Progenitor cell of endocrine pancreas (in vitro differentiated cells): ENCODE data around the gene MOB3B. TPM values are rescaled to one million over a fixed set of nuclear protein-coding genes. Genes with fewer than 3 reads are reported as not detected.

ENCODE experiments used
- DNase-seq: peaks from one replicate; pipeline ENCODE4 v3.0.0; 2021; ENCODE audit warnings: low spot score; ENCODE audit not compliant: unreplicated experiment
- H3K27ac Mint-ChIP-seq: 2 replicates; pipeline ENCODE4 v1.8.0; 2021; ENCODE audit warnings: mild to moderate bottlenecking, moderate library complexity, mixed read lengths
- H3K27me3 Mint-ChIP-seq: 2 replicates; pipeline ENCODE4 v1.8.0; 2021; ENCODE audit warnings: mixed read lengths
- H3K36me3 Mint-ChIP-seq: 2 replicates; pipeline ENCODE4 v1.8.0; 2022; ENCODE audit warnings: mixed read lengths; ENCODE audit not compliant: insufficient read depth
- H3K4me1 Mint-ChIP-seq: 2 replicates; pipeline ENCODE4 v1.8.0; 2021; ENCODE audit warnings: low read depth, mixed read lengths
- H3K4me3 Mint-ChIP-seq: 2 replicates; pipeline ENCODE4 v1.8.0; 2021; ENCODE audit warnings: low read depth, mild to moderate bottlenecking, moderate library complexity, mixed read lengths
- H3K9me3 Mint-ChIP-seq: 2 replicates; pipeline ENCODE4 v1.8.0; 2021; ENCODE audit warnings: low read depth, mixed read lengths
- CTCF ChIP-seq: fragments of 200-600 bp; sonication (generic); IDR thresholded peaks from one replicate; pipeline ENCODE4 v1.5.0; 2021; ENCODE audit warnings: antibody characterized with exemption, mild to moderate bottlenecking; ENCODE audit not compliant: unreplicated experiment
- total RNA-seq: library from RNA; stranded (reverse); gene quantifications from 2 replicates; pipeline ENCODE4 v1.2.1, GENCODE V29; 2021

The MOB3B gene
- total RNA-seq, 1 donor from 2014 or later, result 15.4 TPM

GRCh38 chr9:27328483-27328882 is 201.1 kb downstream of the MOB3B start:
- Mint-ChIP-seq H3K27me3 (no peaks in the 10 kb centered on the region), H3K36me3 (peaks cover 25% of the 10 kb centered on the region), H3K9me3 (peaks cover 10% of the 10 kb centered on the region), H3K27ac (no peak overlapping the region), H3K4me3 (no peak overlapping the region), H3K4me1 (peaks cover 2% of the 10 kb centered on the region)
- DNase-seq, result no peak
- TF ChIP-seq CTCF, result no peak

GRCh38 chr9:27311184-27311583 is 218.4 kb downstream of the MOB3B start:
- no peak overlapping the region for H3K4me3 Mint-ChIP-seq
- no peak overlapping the region for H3K27ac Mint-ChIP-seq

DNA sequence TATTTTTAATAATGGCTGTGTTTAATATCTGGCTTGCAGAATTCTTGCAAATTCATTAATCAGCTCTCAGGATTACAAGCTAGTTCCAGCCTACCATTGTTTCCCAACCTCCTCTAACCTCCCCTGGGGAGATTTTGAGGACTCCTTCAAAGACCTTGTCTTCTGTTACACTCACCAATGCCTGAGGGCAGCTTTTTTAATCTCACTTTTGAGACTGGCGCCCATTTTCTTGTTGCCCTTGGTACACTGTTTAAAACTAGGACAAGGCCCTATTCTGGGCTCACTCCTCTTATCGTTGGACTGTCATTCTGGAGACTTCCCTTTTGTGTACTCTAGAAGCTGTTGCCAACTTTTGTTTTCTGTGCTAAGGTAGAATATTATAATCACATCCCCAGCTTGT is 219.0 kb downstream of the MOB3B start:
- no peak overlapping the region for H3K27ac Mint-ChIP-seq
- no peaks in the 10 kb centered on the region for H3K36me3 Mint-ChIP-seq
- H3K27me3 Mint-ChIP-seq, result no peaks in the 10 kb centered on the region
- H3K4me1 Mint-ChIP-seq, result peaks cover 16% of the 10 kb centered on the region
- no peak for TF ChIP-seq CTCF
- DNase-seq, result no peak
- H3K4me3 Mint-ChIP-seq, result no peak overlapping the region
- H3K9me3 Mint-ChIP-seq, result no peaks in the 10 kb centered on the region

More at GRCh38 chr9:27311184-27311583, 218.4 kb downstream of the MOB3B start:
- H3K36me3 Mint-ChIP-seq, result no peaks in the 10 kb centered on the region
- H3K9me3 Mint-ChIP-seq, result no peaks in the 10 kb centered on the region
- no peak for DNase-seq
- TF ChIP-seq CTCF, result no peak
- H3K27me3 Mint-ChIP-seq, result no peaks in the 10 kb centered on the region
- peaks cover 16% of the 10 kb centered on the region for H3K4me1 Mint-ChIP-seq

DNA sequence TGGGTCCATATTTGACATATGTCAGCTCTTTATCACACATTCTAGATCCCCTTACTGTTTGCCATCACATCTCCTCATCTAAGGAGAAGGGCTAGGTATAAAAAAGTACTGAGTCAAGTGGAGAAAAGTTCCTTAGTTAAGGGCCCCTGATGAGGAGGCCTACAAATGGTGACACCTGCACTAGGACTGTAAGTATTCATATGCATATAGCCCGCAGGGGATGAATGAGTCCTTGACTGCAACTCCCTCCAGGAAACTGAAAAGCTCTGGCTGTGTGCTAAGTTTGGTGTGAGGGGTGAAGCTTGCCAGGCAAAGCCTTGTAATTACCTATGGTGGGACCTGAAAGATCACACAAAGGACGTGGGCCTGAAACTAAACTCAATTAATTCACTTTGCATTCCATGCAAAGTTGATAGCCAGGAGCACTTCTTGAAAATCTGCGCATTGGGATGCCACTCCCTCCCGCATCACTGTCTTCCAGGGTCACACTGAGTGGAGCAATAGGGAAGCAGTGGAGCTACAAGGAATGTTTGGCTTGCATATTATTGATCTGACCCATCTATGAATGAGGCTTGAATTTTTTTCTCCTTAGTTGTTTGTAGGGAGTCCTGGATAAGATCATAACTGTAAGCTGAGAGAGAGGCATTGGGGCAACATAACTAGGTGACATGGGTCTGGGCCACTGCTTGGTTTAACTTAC is 220.8 kb downstream of the MOB3B start:
- H3K36me3 Mint-ChIP-seq, result no peaks in the 10 kb centered on the region
- peaks cover 3% of the 10 kb centered on the region for H3K27me3 Mint-ChIP-seq
- H3K9me3 Mint-ChIP-seq, result no peaks in the 10 kb centered on the region
- H3K4me1 Mint-ChIP-seq, result peaks cover 16% of the 10 kb centered on the region
- H3K27ac Mint-ChIP-seq, result no peak overlapping the region
- H3K4me3 Mint-ChIP-seq, result no peak overlapping the region
- no peak for TF ChIP-seq CTCF
- no peak for DNase-seq

DNA sequence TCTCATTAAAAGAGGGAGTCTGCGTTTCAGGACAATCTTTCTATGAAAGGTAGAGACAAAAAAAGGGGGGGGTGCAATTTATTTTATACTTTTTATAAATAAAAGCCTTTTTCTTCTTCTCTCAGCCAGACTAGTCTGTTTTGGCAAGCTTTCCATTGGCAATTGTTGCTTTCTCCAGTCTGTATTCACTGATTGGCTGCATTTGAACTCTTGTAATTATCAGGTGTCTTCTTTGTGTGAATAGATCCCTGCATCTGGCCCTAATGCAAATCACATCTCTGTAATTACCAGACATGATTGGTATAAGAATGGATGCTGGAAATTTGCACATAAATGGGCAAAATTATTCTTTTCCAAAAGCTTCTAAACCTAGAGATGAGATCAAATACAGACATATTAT is 225.1 kb downstream of the MOB3B start:
- H3K4me1 Mint-ChIP-seq, result no peaks in the 10 kb centered on the region

More for the DNA sequence above, 225.1 kb downstream of the MOB3B start:
- TF ChIP-seq CTCF, result no peak
- H3K9me3 Mint-ChIP-seq, result no peaks in the 10 kb centered on the region
- H3K36me3 Mint-ChIP-seq, result no peaks in the 10 kb centered on the region
- H3K27me3 Mint-ChIP-seq, result peaks cover 3% of the 10 kb centered on the region
- no peak overlapping the region for H3K27ac Mint-ChIP-seq
- H3K4me3 Mint-ChIP-seq, result no peak overlapping the region
- DNase-seq, result no peak
